NB4 (cell line): Measurements from ENCODE around the gene TPD52L1.

ENCODE experiments used
- CTCF ChIP-seq: IDR thresholded peaks from one replicate; pipeline ENCODE4 v1.5.1; 2012; ENCODE audit warnings: low read depth, low read length
- MAX ChIP-seq: IDR thresholded peaks from 2 replicates; pipeline ENCODE4 v1.6.1; 2011; ENCODE audit warnings: low read depth, low read length
- POLR2A ChIP-seq: IDR thresholded peaks from 2 replicates; pipeline ENCODE4 v1.6.1; 2011; ENCODE audit warnings: mild to moderate bottlenecking; ENCODE audit not compliant: insufficient read length; ENCODE audit errors: extremely low read depth

- TF ChIP-seq CTCF, result no peak
- TF ChIP-seq POLR2A, result no peak
- TF ChIP-seq MAX, result no peak
Observed at GRCh38 chr6:125287718-125288117, 134.1 kb downstream of the TPD52L1 start.
